Activated T-helper 17 cell treated with anti-CD3 and anti-CD28 coated beads, Interleukin-2, amount 50 U/mL, for 72 hours (primary cell): Measurements from ENCODE around the gene PTP4A2. TPM values are rescaled to one million over a fixed set of nuclear protein-coding genes. Genes with fewer than 3 reads are reported as not detected.

Experiments used
- ATAC-seq: fragments of 150-1000 bp; cut with Tn5 transposase; replicated peaks from 2 replicates; pipeline ENCODE4 v1.10.0; 2021; ENCODE audit warnings: mild to moderate bottlenecking, moderate library complexity
- H3K27ac Mint-ChIP-seq: one replicate; pipeline ENCODE4 v1.8.0; 2022; ENCODE audit warnings: mixed read lengths
- H3K27me3 Mint-ChIP-seq: one replicate; pipeline ENCODE4 v1.8.0; 2022; ENCODE audit warnings: mixed read lengths
- H3K36me3 Mint-ChIP-seq: one replicate; pipeline ENCODE4 v1.8.0; 2022; ENCODE audit warnings: low read depth, mild to moderate bottlenecking, mixed read lengths
- H3K4me1 Mint-ChIP-seq: one replicate; pipeline ENCODE4 v1.8.0; 2022; ENCODE audit warnings: mixed read lengths
- H3K4me3 Mint-ChIP-seq: one replicate; pipeline ENCODE4 v1.8.0; 2022; ENCODE audit warnings: mild to moderate bottlenecking, mixed read lengths
- H3K9me3 Mint-ChIP-seq: one replicate; pipeline ENCODE4 v1.8.0; 2022; ENCODE audit warnings: mixed read lengths
- total RNA-seq, 2 donors: library from RNA; stranded (reverse); gene quantifications; one replicate each; pipeline ENCODE4 v1.2.3, GENCODE V29; 2022

Gene PTP4A2
- total RNA-seq: 100 to 1,000 TPM; 285 to 351 TPM

- Mint-ChIP-seq H3K4me1 (peaks cover 40% of the 10 kb centered on the region), H3K36me3 (peaks cover 49% of the 10 kb centered on the region), H3K9me3 (no peaks in the 10 kb centered on the region), H3K27me3 (no peaks in the 10 kb centered on the region), H3K27ac (peak within 1 kb of the TSS; percentile 97), H3K4me3 (peak within 1 kb of the TSS; percentile 97)
- peak; percentile 72 for ATAC-seq
These were observed at the start of gene PTP4A2 for GRCh38 chr1:31938184-31938975. Gene PTP4A2 (minus strand): TSS chr1:31938368. CDS start chr1:31919065, 19,303 bp downstream.

GRCh38 chr1:31987135-31987619 is 49.0 kb upstream of the PTP4A2 start:
- Mint-ChIP-seq H3K36me3 (no peaks in the 10 kb centered on the region), H3K27ac (peak overlapping the region; percentile 61), H3K4me1 (peaks cover 31% of the 10 kb centered on the region), H3K27me3 (no peaks in the 10 kb centered on the region), H3K9me3 (no peaks in the 10 kb centered on the region), H3K4me3 (no peak overlapping the region)
- ATAC-seq: no peak

- Mint-ChIP-seq H3K27me3 (no peaks in the 10 kb centered on the region), H3K9me3 (no peaks in the 10 kb centered on the region), H3K27ac (peak overlapping the region; percentile 78), H3K4me3 (peak overlapping the region; percentile 67), H3K36me3 (no peaks in the 10 kb centered on the region), H3K4me1 (peaks cover 42% of the 10 kb centered on the region)
- ATAC-seq: peak; percentile 68
These were observed 47.3 kb upstream of the PTP4A2 start for GRCh38 chr1:31985430-31985829.

- H3K27me3 Mint-ChIP-seq: no peaks in the 10 kb centered on the region
- peak; percentile 93 for ATAC-seq
- H3K27ac Mint-ChIP-seq: peak overlapping the region; percentile 78
- H3K9me3 Mint-ChIP-seq: no peaks in the 10 kb centered on the region
- peak overlapping the region; percentile 67 for H3K4me3 Mint-ChIP-seq
- peaks cover 36% of the 10 kb centered on the region for H3K4me1 Mint-ChIP-seq
- no peaks in the 10 kb centered on the region for H3K36me3 Mint-ChIP-seq
These were observed 46.5 kb upstream of the PTP4A2 start for GRCh38 chr1:31984419-31985347.

GRCh38 chr1:31981972-31982371 is 43.8 kb upstream of the PTP4A2 start:
- Mint-ChIP-seq H3K4me3 (peak overlapping the region; percentile 65), H3K36me3 (no peaks in the 10 kb centered on the region), H3K27me3 (no peaks in the 10 kb centered on the region), H3K4me1 (peaks cover 41% of the 10 kb centered on the region), H3K9me3 (no peaks in the 10 kb centered on the region), H3K27ac (peak overlapping the region; percentile 70)
- peak; percentile 34 for ATAC-seq

GRCh38 chr1:31981456-31981839 is 43.3 kb upstream of the PTP4A2 start:
- H3K4me1 Mint-ChIP-seq: peaks cover 41% of the 10 kb centered on the region

GRCh38 chr1:31980835-31981455 is 42.8 kb upstream of the PTP4A2 start:
- Mint-ChIP-seq H3K9me3 (no peaks in the 10 kb centered on the region), H3K4me3 (peak overlapping the region; percentile 65), H3K36me3 (no peaks in the 10 kb centered on the region), H3K4me1 (peaks cover 41% of the 10 kb centered on the region), H3K27ac (peak overlapping the region; percentile 70), H3K27me3 (no peaks in the 10 kb centered on the region)
- no peak for ATAC-seq

More at GRCh38 chr1:31981456-31981839, 43.3 kb upstream of the PTP4A2 start:
- peak; percentile 13 for ATAC-seq
- Mint-ChIP-seq H3K27me3 (no peaks in the 10 kb centered on the region), H3K9me3 (no peaks in the 10 kb centered on the region), H3K36me3 (no peaks in the 10 kb centered on the region), H3K27ac (peak overlapping the region; percentile 70), H3K4me3 (peak overlapping the region; percentile 65)

- H3K36me3 Mint-ChIP-seq: no peaks in the 10 kb centered on the region
- no peak for ATAC-seq
- H3K27me3 Mint-ChIP-seq: no peaks in the 10 kb centered on the region
- H3K27ac Mint-ChIP-seq: peak overlapping the region; percentile 61
- no peaks in the 10 kb centered on the region for H3K9me3 Mint-ChIP-seq
- no peak overlapping the region for H3K4me3 Mint-ChIP-seq
- H3K4me1 Mint-ChIP-seq: peaks cover 29% of the 10 kb centered on the region
These were observed 40.8 kb upstream of the PTP4A2 start for GRCh38 chr1:31978843-31979400.

- no peaks in the 10 kb centered on the region for H3K27me3 Mint-ChIP-seq
- no peaks in the 10 kb centered on the region for H3K9me3 Mint-ChIP-seq
- H3K36me3 Mint-ChIP-seq: no peaks in the 10 kb centered on the region
- H3K4me1 Mint-ChIP-seq: peaks cover 21% of the 10 kb centered on the region
- no peak overlapping the region for H3K4me3 Mint-ChIP-seq
- no peak for ATAC-seq
- H3K27ac Mint-ChIP-seq: peak overlapping the region; percentile 38
These were observed 39.4 kb upstream of the PTP4A2 start for GRCh38 chr1:31977385-31978131.

GRCh38 chr1:31976401-31976800 is 38.2 kb upstream of the PTP4A2 start:
- ATAC-seq: no peak
- H3K4me3 Mint-ChIP-seq: no peak overlapping the region
- no peaks in the 10 kb centered on the region for H3K27me3 Mint-ChIP-seq
- no peak overlapping the region for H3K27ac Mint-ChIP-seq
- peaks cover 15% of the 10 kb centered on the region for H3K4me1 Mint-ChIP-seq
- H3K36me3 Mint-ChIP-seq: no peaks in the 10 kb centered on the region
- no peaks in the 10 kb centered on the region for H3K9me3 Mint-ChIP-seq

GRCh38 chr1:31970873-31971272 is 32.7 kb upstream of the PTP4A2 start:
- H3K4me3 Mint-ChIP-seq: no peak overlapping the region
- no peaks in the 10 kb centered on the region for H3K36me3 Mint-ChIP-seq
- no peaks in the 10 kb centered on the region for H3K9me3 Mint-ChIP-seq
- no peaks in the 10 kb centered on the region for H3K27me3 Mint-ChIP-seq
- ATAC-seq: no peak
- no peak overlapping the region for H3K27ac Mint-ChIP-seq
- peaks cover 10% of the 10 kb centered on the region for H3K4me1 Mint-ChIP-seq

- peaks cover 15% of the 10 kb centered on the region for H3K4me1 Mint-ChIP-seq
- ATAC-seq: no peak
These were observed 23.4 kb upstream of the PTP4A2 start for GRCh38 chr1:31961536-31961935.

GRCh38 chr1:31959521-31960340 is 21.6 kb upstream of the PTP4A2 start:
- no peak for ATAC-seq
- H3K9me3 Mint-ChIP-seq: no peaks in the 10 kb centered on the region
- no peak overlapping the region for H3K27ac Mint-ChIP-seq
- H3K27me3 Mint-ChIP-seq: no peaks in the 10 kb centered on the region
- no peak overlapping the region for H3K4me3 Mint-ChIP-seq
- H3K36me3 Mint-ChIP-seq: no peaks in the 10 kb centered on the region
- H3K4me1 Mint-ChIP-seq: peaks cover 30% of the 10 kb centered on the region

More at GRCh38 chr1:31961536-31961935, 23.4 kb upstream of the PTP4A2 start:
- H3K9me3 Mint-ChIP-seq: no peaks in the 10 kb centered on the region
- H3K4me3 Mint-ChIP-seq: peak overlapping the region; percentile 25
- no peaks in the 10 kb centered on the region for H3K36me3 Mint-ChIP-seq
- no peaks in the 10 kb centered on the region for H3K27me3 Mint-ChIP-seq
- no peak overlapping the region for H3K27ac Mint-ChIP-seq
